Activated naive CD8-positive, alpha-beta T cell treated with anti-CD3 and anti-CD28 coated beads, Interleukin-2, amount 10 ng/mL, durations not matched to agents 7 days and 5 days (primary cell): Measurements from ENCODE around the gene MYRF. TPM values are rescaled to one million over a fixed set of nuclear protein-coding genes. Genes with fewer than 3 reads are reported as not detected.

Experiments used
- ATAC-seq: fragments of 150-1000 bp; cut with Tn5 transposase; one replicate; pipeline ENCODE4 v1.10.0; 2021; ENCODE audit warnings: low read depth, moderate library complexity
- POLR2A ChIA-PET: fragments of 350-600 bp; sonication (Branson Sonifier 250); formaldehyde crosslinking; loops from one replicate; lab custom pipeline; 2021; ENCODE audit warnings: antibody characterized with exemption; lab: Charles Lee
- DNase-seq: peaks from one replicate; pipeline ENCODE4 v3.0.0; 2021
- H3K27ac Mint-ChIP-seq: one replicate; pipeline ENCODE4 v1.8.0; 2022; ENCODE audit warnings: mild to moderate bottlenecking, mixed read lengths
- H3K27me3 Mint-ChIP-seq: one replicate; pipeline ENCODE4 v1.8.0; 2022; ENCODE audit warnings: mild to moderate bottlenecking, moderate library complexity, mixed read lengths
- H3K36me3 Mint-ChIP-seq: one replicate; pipeline ENCODE4 v1.8.0; 2021; ENCODE audit warnings: mild to moderate bottlenecking, mixed read lengths
- H3K4me1 Mint-ChIP-seq: one replicate; pipeline ENCODE4 v1.8.0; 2021; ENCODE audit warnings: mixed read lengths
- H3K4me3 Mint-ChIP-seq: one replicate; pipeline ENCODE4 v1.8.0; 2022; ENCODE audit warnings: mild to moderate bottlenecking, moderate library complexity, mixed read lengths
- H3K9me3 Mint-ChIP-seq: one replicate; pipeline ENCODE4 v1.8.0; 2021; ENCODE audit warnings: mixed read lengths
- total RNA-seq, 2 experiments: library from RNA; stranded (reverse); gene quantifications; one replicate each; pipeline ENCODE4 v1.2.3, GENCODE V29; 2021

MYRF gene
- total RNA-seq, 2 experiments from 2014 or later: 3.4 TPM

- ATAC-seq (no peak), DNase-seq (no peak)
- Mint-ChIP-seq H3K36me3 (peaks cover 2% of the 10 kb centered on the region), H3K4me1 (peaks cover 5% of the 10 kb centered on the region), H3K9me3 (no peaks in the 10 kb centered on the region), H3K27ac (no peak overlapping the region), H3K27me3 (no peaks in the 10 kb centered on the region), H3K4me3 (no peak overlapping the region)
- POLR2A ChIA-PET: interaction anchor here (1.3 kb wide), 1 partner anchor 10 kb away, joined by 10 read pairs; the partner anchor contains the start of genes FEN1 and TMEM258
Measured at GRCh38 chr11:61782841-61783240, 30.4 kb downstream of the MYRF start.

GRCh38 chr11:61783717-61784505, 31.5 kb downstream of the MYRF start:
- Mint-ChIP-seq H3K27me3 (no peaks in the 10 kb centered on the region), H3K4me3 (no peak overlapping the region), H3K9me3 (no peaks in the 10 kb centered on the region), H3K27ac (peak overlapping the region; percentile 25), H3K36me3 (peaks cover 2% of the 10 kb centered on the region), H3K4me1 (peaks cover 10% of the 10 kb centered on the region)
- POLR2A ChIA-PET: interaction anchor here (1.1 kb wide), 1 partner anchor 9 kb away, joined by 3 read pairs; the partner anchor contains the start of genes FEN1 and TMEM258
- ATAC-seq (no peak), DNase-seq (no peak)

GRCh38 chr11:61784506-61784805, 32.0 kb downstream of the MYRF start:
- H3K27me3 Mint-ChIP-seq: no peaks in the 10 kb centered on the region
- POLR2A ChIA-PET: interaction anchor here (1.1 to 1.2 kb wide), 2 partner anchors 8 to 31 kb away, joined by 3 to 5 read pairs; partner anchors contain the start of genes FEN1 and TMEM258
- H3K27ac Mint-ChIP-seq: peak overlapping the region; percentile 37
- H3K4me1 Mint-ChIP-seq: peaks cover 10% of the 10 kb centered on the region
- DNase-seq: no peak
- H3K4me3 Mint-ChIP-seq: no peak overlapping the region
- ATAC-seq: no peak
- H3K9me3 Mint-ChIP-seq: no peaks in the 10 kb centered on the region
- H3K36me3 Mint-ChIP-seq: peaks cover 6% of the 10 kb centered on the region

- Mint-ChIP-seq H3K27me3 (no peaks in the 10 kb centered on the region), H3K9me3 (no peaks in the 10 kb centered on the region), H3K4me1 (peaks cover 15% of the 10 kb centered on the region), H3K4me3 (no peak overlapping the region), H3K36me3 (peaks cover 13% of the 10 kb centered on the region), H3K27ac (no peak overlapping the region)
- no peak for DNase-seq
- POLR2A ChIA-PET: no interaction called here
- ATAC-seq: no peak
Measured at GRCh38 chr11:61785837-61786402, 33.5 kb downstream of the MYRF start.

GRCh38 chr11:61787928-61788491, 35.6 kb downstream of the MYRF start:
- no peak overlapping the region for H3K4me3 Mint-ChIP-seq
- no peaks in the 10 kb centered on the region for H3K9me3 Mint-ChIP-seq
- DNase-seq (no peak), ATAC-seq (no peak)
- peaks cover 13% of the 10 kb centered on the region for H3K36me3 Mint-ChIP-seq
- no peaks in the 10 kb centered on the region for H3K27me3 Mint-ChIP-seq
- POLR2A ChIA-PET: no interaction called here
- peak overlapping the region; percentile 48 for H3K27ac Mint-ChIP-seq
- H3K4me1 Mint-ChIP-seq: peaks cover 25% of the 10 kb centered on the region

GRCh38 chr11:61791737-61792309, 39.4 kb downstream of the MYRF start:
- H3K36me3 Mint-ChIP-seq: peaks cover 24% of the 10 kb centered on the region
- peak overlapping the region; percentile 91 for H3K4me3 Mint-ChIP-seq
- no peak for DNase-seq
- no peaks in the 10 kb centered on the region for H3K27me3 Mint-ChIP-seq
- peaks cover 44% of the 10 kb centered on the region for H3K4me1 Mint-ChIP-seq
- POLR2A ChIA-PET: interaction anchor here (0.6 to 3.7 kb wide), 9 partner anchors 9 to 290 kb away, joined by 4 to 34 read pairs (median 6); partner anchors contain the start of genes FADS1, FADS2 and MYRF
- H3K27ac Mint-ChIP-seq: peak overlapping the region; percentile 99
- no peak for ATAC-seq
- H3K9me3 Mint-ChIP-seq: no peaks in the 10 kb centered on the region

- Mint-ChIP-seq H3K36me3 (peaks cover 29% of the 10 kb centered on the region), H3K27ac (peak within 1 kb of the TSS; percentile 99), H3K4me1 (peaks cover 49% of the 10 kb centered on the region), H3K4me3 (peak within 1 kb of the TSS; percentile 91), H3K27me3 (no peaks in the 10 kb centered on the region), H3K9me3 (no peaks in the 10 kb centered on the region)
- ATAC-seq: peak; percentile 91
- DNase-seq: peak; percentile 92
- POLR2A ChIA-PET: interaction anchor here (0.6 to 3.7 kb wide), 17 partner anchors 8 to 463 kb away, joined by 3 to 34 read pairs (median 4); partner anchors contain the start of genes CPSF7, FADS1, FADS2 and MYRF
Measured at GRCh38 chr11:61792310-61793082, 40.1 kb downstream of the MYRF start, which contains the start of the genes FEN1 and TMEM258. Gene FEN1, plus strand, starts transcription at chr11:61792911. Its CDS starts 2,451 bp downstream, at chr11:61795362. Gene TMEM258, minus strand, starts transcription at chr11:61792599. Its CDS starts 41 bp downstream, at chr11:61792558.

- POLR2A ChIA-PET: interaction anchor here (0.6 to 3.7 kb wide), 17 partner anchors 9 to 462 kb away, joined by 3 to 34 read pairs (median 4); partner anchors contain the start of genes CPSF7, FADS1, FADS2 and MYRF
- peak; percentile 35 for ATAC-seq
- Mint-ChIP-seq H3K27ac (peak overlapping the region; percentile 99), H3K4me3 (peak overlapping the region; percentile 91), H3K9me3 (no peaks in the 10 kb centered on the region), H3K36me3 (peaks cover 29% of the 10 kb centered on the region), H3K4me1 (peaks cover 49% of the 10 kb centered on the region), H3K27me3 (no peaks in the 10 kb centered on the region)
- DNase-seq: no peak
Measured at GRCh38 chr11:61793083-61793828, 40.8 kb downstream of the MYRF start.

- POLR2A ChIA-PET: interaction anchor here (1.3 to 3.7 kb wide), 5 partner anchors 8 to 154 kb away, joined by 3 to 34 read pairs (median 7); partner anchors contain the start of genes FADS1 and FADS2
- H3K36me3 Mint-ChIP-seq: peaks cover 29% of the 10 kb centered on the region
- H3K9me3 Mint-ChIP-seq: no peaks in the 10 kb centered on the region
- peaks cover 44% of the 10 kb centered on the region for H3K4me1 Mint-ChIP-seq
- peak overlapping the region; percentile 76 for H3K27ac Mint-ChIP-seq
- peak overlapping the region; percentile 91 for H3K4me3 Mint-ChIP-seq
- H3K27me3 Mint-ChIP-seq: no peaks in the 10 kb centered on the region
- DNase-seq (no peak), ATAC-seq (no peak)
Measured at GRCh38 chr11:61793829-61794204, 41.4 kb downstream of the MYRF start.

GRCh38 chr11:61794579-61794978, 42.1 kb downstream of the MYRF start:
- no peak for ATAC-seq
- Mint-ChIP-seq H3K36me3 (peaks cover 24% of the 10 kb centered on the region), H3K4me1 (peaks cover 47% of the 10 kb centered on the region), H3K4me3 (peak overlapping the region; percentile 46), H3K27me3 (no peaks in the 10 kb centered on the region), H3K9me3 (no peaks in the 10 kb centered on the region), H3K27ac (no peak overlapping the region)
- POLR2A ChIA-PET: interaction anchor here (3.7 kb wide), 1 partner anchor 21 kb away, joined by 34 read pairs; the partner anchor contains the start of gene FADS1
- DNase-seq: no peak

GRCh38 chr11:61795459-61795858, 43.0 kb downstream of the MYRF start:
- no peaks in the 10 kb centered on the region for H3K9me3 Mint-ChIP-seq
- DNase-seq (no peak), ATAC-seq (no peak)
- peaks cover 24% of the 10 kb centered on the region for H3K36me3 Mint-ChIP-seq
- peaks cover 44% of the 10 kb centered on the region for H3K4me1 Mint-ChIP-seq
- POLR2A ChIA-PET: no interaction called here
- H3K27me3 Mint-ChIP-seq: no peaks in the 10 kb centered on the region
- H3K27ac Mint-ChIP-seq: no peak overlapping the region
- peak overlapping the region; percentile 46 for H3K4me3 Mint-ChIP-seq
